ENCODE data around the gene ABCA2. TPM values are rescaled to one million over a fixed set of nuclear protein-coding genes. Genes with fewer than 3 reads are reported as not detected.

The ABCA2 gene
- total RNA-seq, 1 experiment from 2014 or later, result 22.4 TPM

DNA sequence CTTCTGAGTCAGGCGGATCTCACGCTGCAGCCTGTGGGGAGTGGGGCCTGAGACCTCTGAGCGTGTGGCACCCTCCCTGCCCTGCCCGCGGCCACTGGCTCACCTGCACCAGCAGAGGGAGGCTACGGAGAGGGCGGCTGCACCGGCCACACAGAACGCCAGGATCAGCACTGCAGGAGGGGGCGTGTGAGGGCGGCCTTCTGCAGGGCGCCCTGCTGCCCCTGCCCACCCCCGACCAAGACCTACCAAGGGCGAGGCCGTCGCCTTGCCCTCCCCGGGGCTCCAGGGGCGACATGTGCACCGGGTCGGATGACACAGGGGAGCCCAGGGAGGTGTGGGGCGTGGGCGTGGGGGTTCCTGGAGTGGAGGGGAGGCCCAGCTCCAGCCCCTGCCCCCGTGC lies 12.5 kb upstream of the ABCA2 start:
- WGBS (ENCODE audit: extremely low coverage, insufficient read length, low lambda C conversion rate), result no CpG with 5 or more reads among the region's 23 CpGs
- Mint-ChIP-seq H3K4me1 (peaks cover 5 to 6% of the 10 kb centered on the region in 2 experiments), H3K9me3 (no peaks in the 10 kb centered on the region)

More for the DNA sequence above, 12.5 kb upstream of the ABCA2 start:
- Histone ChIP-seq H3T11ph (ENCODE audit: low read length) (no peak overlapping the region), H3K23me2 (ENCODE audit: insufficient read length, low read depth, low read length, poor library complexity, severe bottlenecking) (peaks cover 6% of the 10 kb centered on the region), H3K4me1 (ENCODE audit: insufficient read depth, low read length) (no peaks in the 10 kb centered on the region), H3K18ac (ENCODE audit: insufficient read length, low read depth, low read length) (no peak overlapping the region), H4K20me1 (ENCODE audit: control insufficient read depth, insufficient read depth, insufficient read length) (no peaks in the 10 kb centered on the region), H4K5ac (ENCODE audit: insufficient read length, low read depth, low read length) (no peak overlapping the region), H3K4me2 (ENCODE audit: insufficient read depth, insufficient read length, low read length) (no peak overlapping the region), H4K91ac (ENCODE audit: insufficient read length, low read depth, low read length) (no peak overlapping the region), H3K9me3 (ENCODE audit: control insufficient read depth, low read depth, low read length) (no peaks in the 10 kb centered on the region), H3K27ac (ENCODE audit: insufficient read length, low read depth, low read length) (no peak overlapping the region), H2AFZ (ENCODE audit: low read length) (no peak overlapping the region), H3K4ac (ENCODE audit: low read depth, low read length) (no peak overlapping the region), H3K56ac (ENCODE audit: insufficient read length, low read depth, low read length) (no peak overlapping the region), H4K8ac (replicated peaks; ENCODE audit: insufficient read length, low read depth, low read length) (no peak overlapping the region), H3K9ac (ENCODE audit: extremely low read depth, insufficient read length, low read length) (no peak overlapping the region), H3K14ac (ENCODE audit: insufficient read depth, low read length) (no peak overlapping the region), H3K79me1 (ENCODE audit: insufficient read depth, low read depth, low read length, poor library complexity, severe bottlenecking) (no peaks in the 10 kb centered on the region), H2BK20ac (ENCODE audit: low read depth, low read length, poor library complexity, severe bottlenecking) (no peak overlapping the region), H2BK5ac (ENCODE audit: insufficient read length, low read length) (no peak overlapping the region), H3K79me2 (ENCODE audit: insufficient read depth, low read length) (peaks cover 2% of the 10 kb centered on the region; the same call in 1 of the 2 replicates), H2BK120ac (ENCODE audit: low read depth, low read length, poor library complexity, severe bottlenecking) (no peak overlapping the region), H2BK12ac (ENCODE audit: insufficient read length, low read depth, low read length) (no peak overlapping the region), H2BK15ac (ENCODE audit: low read depth, low read length) (no peak overlapping the region), H3K27me3 (ENCODE audit: insufficient read depth, low read length) (no peaks in the 10 kb centered on the region; the same call in 1 of the 2 replicates), H3K23ac (ENCODE audit: insufficient read length, low read depth, low read length) (no peak overlapping the region), H2AK5ac (ENCODE audit: insufficient read length, low read length) (no peak overlapping the region)
- Mint-ChIP-seq H3K4me3 (no peak overlapping the region), H3K36me3 (ENCODE audit: insufficient read depth in 1 of 3, low read depth in 3 of 3) (peaks cover 0 to 14% (median 5%) of the 10 kb centered on the region in 3 experiments; a peak in 5 of 7 replicates), H3K27ac (no peak overlapping the region), H3K27me3 (ENCODE audit: low read depth) (peaks cover 10% of the 10 kb centered on the region)
- TF ChIP-seq, protein P1, sequence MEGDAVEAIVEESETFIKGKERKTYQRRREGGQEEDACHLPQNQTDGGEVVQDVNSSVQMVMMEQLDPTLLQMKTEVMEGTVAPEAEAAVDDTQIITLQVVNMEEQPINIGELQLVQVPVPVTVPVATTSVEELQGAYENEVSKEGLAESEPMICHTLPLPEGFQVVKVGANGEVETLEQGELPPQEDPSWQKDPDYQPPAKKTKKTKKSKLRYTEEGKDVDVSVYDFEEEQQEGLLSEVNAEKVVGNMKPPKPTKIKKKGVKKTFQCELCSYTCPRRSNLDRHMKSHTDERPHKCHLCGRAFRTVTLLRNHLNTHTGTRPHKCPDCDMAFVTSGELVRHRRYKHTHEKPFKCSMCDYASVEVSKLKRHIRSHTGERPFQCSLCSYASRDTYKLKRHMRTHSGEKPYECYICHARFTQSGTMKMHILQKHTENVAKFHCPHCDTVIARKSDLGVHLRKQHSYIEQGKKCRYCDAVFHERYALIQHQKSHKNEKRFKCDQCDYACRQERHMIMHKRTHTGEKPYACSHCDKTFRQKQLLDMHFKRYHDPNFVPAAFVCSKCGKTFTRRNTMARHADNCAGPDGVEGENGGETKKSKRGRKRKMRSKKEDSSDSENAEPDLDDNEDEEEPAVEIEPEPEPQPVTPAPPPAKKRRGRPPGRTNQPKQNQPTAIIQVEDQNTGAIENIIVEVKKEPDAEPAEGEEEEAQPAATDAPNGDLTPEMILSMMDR (conservative IDR thresholded peaks at IDR 0.05), result no peak
- no peak for DNase-seq

Measured in H9 (cell line).